ENCODE measurements around the gene FYN. TPM values are rescaled to one million over a fixed set of nuclear protein-coding genes. Genes with fewer than 3 reads are reported as not detected.
"Not testable (repeated sequence)": the region's sequence is repeated elsewhere in the genome, so short reads cannot be mapped to it uniquely, and the experiment has no call there.

FYN gene
- total RNA-seq, 1 donor from 2014 or later = 121 TPM

- no peak for DNase-seq (ENCODE audit: extremely low spot score, unreplicated experiment)
- Mint-ChIP-seq H3K4me1 (ENCODE audit: unreplicated experiment) (peaks cover 20% of the 10 kb centered on the region), H3K36me3 (ENCODE audit: unreplicated experiment) (peaks cover 5% of the 10 kb centered on the region), H3K4me3 (ENCODE audit: unreplicated experiment) (no peak overlapping the region), H3K27me3 (ENCODE audit: unreplicated experiment) (no peaks in the 10 kb centered on the region), H3K27ac (ENCODE audit: unreplicated experiment) (no peak overlapping the region), H3K9me3 (ENCODE audit: unreplicated experiment) (no peaks in the 10 kb centered on the region)
- TF ChIP-seq CTCF (IDR thresholded peaks at IDR 0.05) = no peak
Measured at GRCh38 chr6:111791415-111791814, 81.8 kb downstream of the FYN start.

GRCh38 chr6:111789598-111789997 lies 83.7 kb downstream of the FYN start:
- no peak for TF ChIP-seq CTCF (IDR thresholded peaks at IDR 0.05)
- Mint-ChIP-seq H3K4me3 (ENCODE audit: unreplicated experiment) (no peak overlapping the region), H3K4me1 (ENCODE audit: unreplicated experiment) (peaks cover 22% of the 10 kb centered on the region), H3K27me3 (ENCODE audit: unreplicated experiment) (no peaks in the 10 kb centered on the region), H3K27ac (ENCODE audit: unreplicated experiment) (no peak overlapping the region), H3K9me3 (ENCODE audit: unreplicated experiment) (no peaks in the 10 kb centered on the region), H3K36me3 (ENCODE audit: unreplicated experiment) (peaks cover 5% of the 10 kb centered on the region)
- DNase-seq (ENCODE audit: extremely low spot score, unreplicated experiment) = no peak

GRCh38 chr6:111788379-111789276 lies 84.6 kb downstream of the FYN start:
- DNase-seq (ENCODE audit: extremely low spot score, unreplicated experiment) = no peak

GRCh38 chr6:111786151-111786550 lies 87.1 kb downstream of the FYN start:
- H3K4me1 Mint-ChIP-seq (ENCODE audit: unreplicated experiment) = peaks cover 20% of the 10 kb centered on the region
- not testable (repeated sequence) for H3K27ac Mint-ChIP-seq (ENCODE audit: unreplicated experiment); DNase-seq (ENCODE audit: extremely low spot score, unreplicated experiment); H3K36me3 Mint-ChIP-seq (ENCODE audit: unreplicated experiment); H3K4me3 Mint-ChIP-seq (ENCODE audit: unreplicated experiment); H3K27me3 Mint-ChIP-seq (ENCODE audit: unreplicated experiment); H3K9me3 Mint-ChIP-seq (ENCODE audit: unreplicated experiment)

More at GRCh38 chr6:111788379-111789276, 84.6 kb downstream of the FYN start:
- Mint-ChIP-seq H3K4me3 (ENCODE audit: unreplicated experiment) (no peak overlapping the region), H3K9me3 (ENCODE audit: unreplicated experiment) (no peaks in the 10 kb centered on the region), H3K27ac (ENCODE audit: unreplicated experiment) (no peak overlapping the region), H3K36me3 (ENCODE audit: unreplicated experiment) (peaks cover 5% of the 10 kb centered on the region), H3K4me1 (ENCODE audit: unreplicated experiment) (peaks cover 23% of the 10 kb centered on the region), H3K27me3 (ENCODE audit: unreplicated experiment) (no peaks in the 10 kb centered on the region)
- no peak for TF ChIP-seq CTCF (IDR thresholded peaks at IDR 0.05)

GRCh38 chr6:111784433-111784832 lies 88.8 kb downstream of the FYN start:
- H3K27me3 Mint-ChIP-seq (ENCODE audit: unreplicated experiment) = no peaks in the 10 kb centered on the region
- H3K27ac Mint-ChIP-seq (ENCODE audit: unreplicated experiment) = no peak overlapping the region
- peaks cover 27% of the 10 kb centered on the region for H3K4me1 Mint-ChIP-seq (ENCODE audit: unreplicated experiment)
- no peak for TF ChIP-seq CTCF (IDR thresholded peaks at IDR 0.05)
- no peaks in the 10 kb centered on the region for H3K9me3 Mint-ChIP-seq (ENCODE audit: unreplicated experiment)
- H3K36me3 Mint-ChIP-seq (ENCODE audit: unreplicated experiment) = peaks cover 7% of the 10 kb centered on the region
- no peak overlapping the region for H3K4me3 Mint-ChIP-seq (ENCODE audit: unreplicated experiment)
- DNase-seq (ENCODE audit: extremely low spot score, unreplicated experiment) = no peak
